NCI-H2196 treated with DMSO at 0.1 percent for 48 hours (cell line): ENCODE data around the gene CNTN5.
"Not testable (repeated sequence)": the region's sequence is repeated elsewhere in the genome, so short reads cannot be mapped to it uniquely, and the experiment has no call there.

Experiments used
- DNase-seq: peaks from one replicate; lab custom pipeline; 2025; ENCODE audit not compliant: unreplicated experiment; lab: John Stamatoyannopoulos, UW

Gene CNTN5

GRCh38 chr11:100274466-100274865 lies 1253.7 kb downstream of the CNTN5 start:
- not testable (repeated sequence) for DNase-seq

- DNase-seq = no peak
Measured at GRCh38 chr11:100294748-100295147, 1274.0 kb downstream of the CNTN5 start.

- DNase-seq = no peak
Measured at GRCh38 chr11:100296051-100296679, 1275.4 kb downstream of the CNTN5 start.

- DNase-seq = no peak
Measured at GRCh38 chr11:100297516-100297915, 1276.8 kb downstream of the CNTN5 start.

- DNase-seq = no peak
Measured at GRCh38 chr11:100302824-100303223, 1282.1 kb downstream of the CNTN5 start.

- no peak for DNase-seq
Measured at GRCh38 chr11:100303897-100304296, 1283.1 kb downstream of the CNTN5 start.

GRCh38 chr11:100308202-100308601 lies 1287.5 kb downstream of the CNTN5 start:
- no peak for DNase-seq

GRCh38 chr11:100315946-100316345 lies 1295.2 kb downstream of the CNTN5 start:
- DNase-seq = no peak

- no peak for DNase-seq
Measured at GRCh38 chr11:100316952-100317351, 1296.2 kb downstream of the CNTN5 start.

GRCh38 chr11:100319691-100320090 lies 1298.9 kb downstream of the CNTN5 start:
- no peak for DNase-seq

GRCh38 chr11:100328626-100329340 lies 1308.0 kb downstream of the CNTN5 start:
- DNase-seq = no peak

GRCh38 chr11:100329352-100329751 lies 1308.6 kb downstream of the CNTN5 start:
- DNase-seq = no peak

GRCh38 chr11:100336873-100337272 lies 1316.1 kb downstream of the CNTN5 start:
- DNase-seq = no peak

GRCh38 chr11:100338144-100338840 lies 1317.5 kb downstream of the CNTN5 start:
- DNase-seq = no peak

- no peak for DNase-seq
Measured at GRCh38 chr11:100340466-100341319, 1319.9 kb downstream of the CNTN5 start.

- DNase-seq = no peak
Measured at GRCh38 chr11:100353083-100353482, 1332.3 kb downstream of the CNTN5 start.

GRCh38 chr11:100354736-100355135 lies 1334.0 kb downstream of the CNTN5 start:
- no peak for DNase-seq

GRCh38 chr11:100356035-100356434 lies 1335.3 kb downstream of the CNTN5 start:
- DNase-seq = no peak

- no peak for DNase-seq
Measured at GRCh38 chr11:100359281-100359680, 1338.5 kb downstream of the CNTN5 start.

- DNase-seq = no peak
Measured at GRCh38 chr11:100367892-100368291, 1347.1 kb downstream of the CNTN5 start.

- no peak for DNase-seq
Measured at GRCh38 chr11:100383357-100383865, 1362.7 kb downstream of the CNTN5 start.
